HUDEP-2 (cell line): Measurements from ENCODE around the gene PTPN14.
"Not testable (repeated sequence)": the region's sequence is repeated elsewhere in the genome, so short reads cannot be mapped to it uniquely, and the experiment has no call there.

Experiments used
- DNase-seq, 76 experiments: peaks; one replicate each; lab custom pipeline; 2025; ENCODE audit not compliant: unreplicated experiment in 76 of 76; lab: John Stamatoyannopoulos, UW

The PTPN14 gene

GRCh38 chr1:214551436-214552173, at the start of gene PTPN14:
Gene PTPN14 (minus strand): TSS chr1:214551602. CDS start chr1:214464803, 86,799 bp downstream.
- DNase-seq = no peak

GRCh38 chr1:214593158-214593557, 41.8 kb upstream of the PTPN14 start:
- DNase-seq = no peak

DNA sequence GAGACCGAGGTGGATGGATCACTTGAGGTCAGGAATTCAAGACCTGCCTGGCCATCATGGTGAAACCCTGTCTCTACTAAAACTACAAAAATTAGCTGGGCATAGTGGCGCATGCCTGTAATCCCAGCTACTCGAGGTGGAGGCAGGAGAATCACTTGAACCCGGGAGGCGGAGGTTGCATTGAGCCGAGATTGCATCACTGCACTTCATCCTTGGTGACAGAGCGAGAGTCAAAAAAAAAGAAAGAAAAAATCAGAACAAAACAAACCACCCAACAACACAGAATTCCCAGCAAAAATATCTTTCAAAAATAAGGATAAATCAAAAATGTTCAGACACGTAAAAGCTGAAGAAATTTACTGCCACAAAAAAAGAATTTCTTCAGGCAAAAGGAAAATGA, 40.5 kb upstream of the PTPN14 start:
- DNase-seq = not testable (repeated sequence)

DNA sequence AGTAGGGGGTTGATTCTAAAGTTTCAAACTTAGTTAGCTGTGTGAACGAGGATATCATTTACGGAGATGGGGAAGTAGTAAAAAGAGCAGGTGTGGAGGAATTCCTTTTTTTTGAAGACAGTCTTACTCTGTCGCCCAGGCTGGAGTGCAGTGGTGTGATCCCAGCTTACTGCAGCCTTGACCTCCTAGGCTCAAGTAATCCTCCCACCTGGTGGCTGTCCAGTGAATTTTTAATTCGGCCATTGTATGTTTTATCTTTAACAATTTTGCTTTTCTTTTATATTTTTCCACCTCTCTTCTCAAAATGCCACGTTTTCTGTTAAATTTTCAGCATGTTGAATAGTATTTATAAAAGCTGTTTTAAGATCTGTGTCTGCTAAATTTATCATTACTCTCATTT, 39.3 kb upstream of the PTPN14 start:
- DNase-seq = no peak

DNA sequence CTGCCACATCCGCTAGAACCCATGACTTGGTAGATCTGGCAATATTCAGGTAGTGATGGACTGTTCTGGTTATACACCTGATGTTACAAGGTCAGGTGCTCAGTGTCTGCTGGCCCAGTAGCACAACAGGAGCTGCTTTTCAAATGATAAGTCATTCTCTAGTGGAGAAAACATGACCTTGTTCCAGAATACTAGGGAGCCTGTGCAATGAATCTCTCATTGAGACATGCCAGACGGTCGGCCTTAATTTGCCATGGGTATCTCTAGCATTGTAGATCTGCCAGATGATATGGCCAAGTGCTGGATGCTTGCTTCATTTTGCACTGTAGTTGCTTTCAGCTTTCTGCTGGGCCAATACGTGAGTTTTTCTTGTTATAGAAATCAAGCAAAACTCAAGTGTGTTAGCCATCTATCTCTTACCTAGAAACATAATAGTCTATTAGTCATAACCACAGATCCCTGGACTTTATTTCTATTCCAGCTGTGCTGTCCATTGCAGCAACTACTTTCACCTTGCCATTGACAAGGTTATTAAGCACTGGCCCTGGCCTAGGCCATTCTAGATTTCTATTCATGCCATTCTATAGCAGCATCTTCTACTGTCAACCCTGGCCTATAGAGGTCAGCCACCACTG, 37.7 kb upstream of the PTPN14 start:
- DNase-seq = no peak

GRCh38 chr1:214587165-214587564, 35.8 kb upstream of the PTPN14 start:
- DNase-seq = peak in 1 of 76 experiments; percentile 2

- no peak for DNase-seq
These were observed 35.2 kb upstream of the PTPN14 start for GRCh38 chr1:214586621-214587020.

GRCh38 chr1:214584805-214585766, 33.7 kb upstream of the PTPN14 start:
- peak in 2 of 76 experiments; percentile 0 to 5 for DNase-seq

- DNase-seq = no peak
These were observed 32.6 kb upstream of the PTPN14 start for GRCh38 chr1:214583824-214584554.

GRCh38 chr1:214583113-214583512, 31.7 kb upstream of the PTPN14 start:
- no peak for DNase-seq

- DNase-seq = no peak
These were observed 31.0 kb upstream of the PTPN14 start for GRCh38 chr1:214582289-214582891.

- DNase-seq = no peak
These were observed 30.4 kb upstream of the PTPN14 start for GRCh38 chr1:214581785-214582184.

DNA sequence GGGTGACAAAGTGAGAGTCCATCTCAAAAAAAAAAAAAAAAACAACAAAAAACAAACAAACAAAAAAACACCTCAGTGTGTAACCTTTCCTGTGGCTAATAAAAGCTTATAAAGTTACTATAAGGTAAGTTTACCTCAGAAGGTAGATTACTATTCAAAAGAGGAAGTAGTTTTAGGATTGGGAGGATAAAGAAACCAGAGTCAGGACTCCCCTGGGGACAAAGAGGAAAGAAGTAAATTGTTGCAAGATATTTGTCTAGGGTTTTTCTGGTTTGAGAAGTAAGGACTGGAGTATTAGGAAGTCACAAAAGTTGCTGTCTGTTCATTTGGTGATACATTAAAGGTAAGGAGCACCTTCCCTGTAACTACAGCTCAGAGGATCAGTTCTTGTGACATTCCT, 27.8 kb upstream of the PTPN14 start:
- DNase-seq = no peak

DNA sequence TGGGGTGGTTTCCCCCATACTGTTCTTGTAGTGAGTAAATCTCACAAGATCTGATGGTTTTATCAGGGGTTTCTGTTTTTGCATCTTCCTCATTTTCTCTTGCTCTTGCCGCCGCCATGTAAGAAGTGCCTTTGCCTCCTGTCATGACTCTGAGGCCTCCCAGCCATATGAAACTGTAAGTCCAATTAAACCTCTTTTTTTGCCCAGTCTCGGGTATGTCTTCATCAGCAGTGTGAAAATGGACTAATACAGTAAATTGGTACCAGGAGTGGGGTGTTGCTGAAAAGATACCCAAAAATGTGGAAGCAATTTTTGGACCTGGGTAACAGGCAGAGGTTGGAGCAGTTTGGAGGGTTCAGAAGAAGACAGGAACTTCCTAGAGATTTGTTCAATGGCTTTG, 24.7 kb upstream of the PTPN14 start:
- DNase-seq = not testable (repeated sequence)

DNA sequence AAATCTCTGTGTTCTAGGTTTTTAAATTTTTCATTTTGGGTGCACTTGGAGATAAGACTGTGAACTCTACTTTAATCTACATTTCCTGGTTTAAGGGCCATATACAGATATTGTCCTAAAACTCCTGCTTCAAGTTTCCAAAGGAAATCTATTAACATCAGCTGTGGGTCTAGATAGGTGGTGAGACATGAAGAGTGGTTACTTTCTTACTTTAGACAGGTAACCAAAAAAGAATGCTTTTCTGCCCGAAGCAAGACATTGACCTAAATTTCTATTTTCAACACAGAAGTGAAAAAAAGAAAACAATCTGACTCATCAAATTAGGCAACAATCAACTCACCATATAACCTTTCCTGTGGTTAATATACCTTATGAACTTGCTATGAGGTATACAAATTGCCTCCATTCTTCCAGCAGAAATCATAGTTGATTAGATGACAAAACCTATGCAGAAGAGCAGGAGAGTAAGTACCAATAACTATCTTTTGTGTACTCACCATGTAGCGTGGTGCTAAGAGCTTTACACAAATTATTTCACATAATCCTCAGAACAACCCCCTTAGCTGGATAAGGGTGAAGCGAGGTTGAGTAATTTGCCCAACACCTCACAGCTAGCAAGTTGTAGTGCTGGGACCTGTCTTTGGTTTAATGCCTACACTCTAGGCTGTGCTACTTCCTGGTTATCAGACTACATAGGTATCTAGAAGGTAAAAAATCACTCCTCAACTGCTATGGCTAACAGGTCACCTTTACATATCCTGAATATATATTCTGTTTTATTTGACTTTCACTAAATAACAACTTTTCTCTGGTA, 23.4 kb upstream of the PTPN14 start:
- DNase-seq = no peak

DNA sequence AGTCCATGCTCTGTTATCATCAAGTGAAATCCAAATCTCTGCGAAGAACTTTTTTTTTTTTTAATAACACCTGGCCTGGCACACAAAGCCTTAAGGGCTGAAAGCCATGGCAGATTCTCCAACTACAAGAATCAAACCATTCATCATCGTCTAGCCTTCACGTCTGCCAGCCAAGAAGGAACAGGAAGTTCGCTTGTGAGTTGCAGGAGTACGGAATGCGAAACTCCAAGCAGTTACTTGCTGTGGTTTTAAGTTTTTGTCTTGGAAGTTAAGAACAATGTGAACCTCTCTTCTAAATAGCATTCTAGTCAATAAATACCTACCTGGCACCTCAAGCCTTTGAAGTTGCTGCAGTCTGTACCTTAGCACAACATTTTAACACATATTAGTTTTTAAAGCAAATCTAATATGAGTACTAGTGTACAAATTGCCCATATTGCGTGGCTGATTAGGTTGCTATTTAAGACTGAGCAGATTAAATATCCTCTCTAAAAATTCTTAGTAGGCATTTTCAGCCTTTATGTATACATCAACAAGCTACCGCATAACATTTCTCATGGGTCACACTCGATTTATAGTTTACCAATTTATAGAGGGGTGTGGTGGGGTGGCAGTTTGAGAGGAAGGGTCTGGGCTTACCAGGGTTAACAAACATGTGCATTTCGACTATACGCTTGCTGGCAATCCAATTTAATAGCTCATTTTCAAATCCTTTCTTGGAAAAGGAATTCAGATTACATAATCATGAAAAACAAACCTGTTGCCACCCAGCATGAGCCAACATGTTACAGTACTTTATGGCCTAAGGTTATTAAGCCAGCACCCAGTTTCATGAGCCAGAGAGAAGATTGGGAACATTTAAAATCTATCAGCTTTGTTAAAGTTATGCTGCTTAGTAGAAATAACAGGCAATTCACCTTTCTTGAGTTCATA, 22.2 kb upstream of the PTPN14 start:
- no peak for DNase-seq

DNA sequence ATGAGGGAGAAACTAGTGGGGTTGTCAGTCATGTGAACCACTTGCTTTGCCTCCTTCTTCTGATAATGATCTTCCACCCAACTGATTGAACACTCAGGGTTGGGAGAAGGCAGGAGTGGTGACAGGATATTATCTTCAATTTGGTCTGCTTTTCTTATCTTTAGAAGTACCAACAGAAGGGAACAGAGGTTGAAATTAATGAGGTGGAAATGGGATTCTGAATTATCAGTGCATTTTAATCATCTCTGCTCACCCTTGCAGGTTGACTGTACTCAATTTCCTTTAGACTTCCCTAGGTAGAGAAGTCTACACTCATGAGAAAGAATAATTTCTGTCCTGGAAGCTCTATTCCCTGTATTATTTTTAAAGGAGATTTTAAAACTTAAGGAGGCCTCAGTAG, 19.9 kb upstream of the PTPN14 start:
- no peak for DNase-seq

- DNase-seq = no peak
These were observed 19.0 kb upstream of the PTPN14 start for GRCh38 chr1:214570442-214570841.
